BE2C (cell line): Measurements from ENCODE around the gene MMP25.

Experiments
- DNase-seq: peaks from one replicate; pipeline ENCODE4 v3.0.0-alpha.2; 2020
- H3K27me3 ChIP-seq: fragments of 250-450 bp; sonication (Bioruptor Pico); 2 replicates; pipeline ENCODE4 v1.5.1; 2020; ENCODE audit warnings: mild to moderate bottlenecking
- H3K36me3 ChIP-seq: fragments of 250-450 bp; sonication (Bioruptor Pico); 2 replicates; pipeline ENCODE4 v1.5.1; 2020; ENCODE audit warnings: mild to moderate bottlenecking
- H3K4me1 ChIP-seq: fragments of 250-450 bp; sonication (Bioruptor Pico); 2 replicates; pipeline ENCODE4 v1.5.1; 2020
- H3K4me3 ChIP-seq: 2 replicates; pipeline ENCODE4 v1.5.1; 2011; ENCODE audit warnings: low read depth, low read length
- H3K9me3 ChIP-seq: fragments of 250-450 bp; sonication (Bioruptor Pico); 2 replicates; pipeline ENCODE4 v1.5.1; 2020
- CTCF ChIP-seq: IDR thresholded peaks from 2 replicates; pipeline ENCODE4 v1.5.1; 2012; ENCODE audit warnings: mild to moderate bottlenecking, low read depth, low read length

The MMP25 gene

GRCh38 chr16:3088925-3089716 lies 42.8 kb downstream of the MMP25 start:
- no peaks in the 10 kb centered on the region for H3K36me3 ChIP-seq
- peaks cover 43% of the 10 kb centered on the region for H3K27me3 ChIP-seq
- TF ChIP-seq CTCF = no peak
- H3K4me3 ChIP-seq = no peak overlapping the region
- DNase-seq = no peak
- H3K4me1 ChIP-seq = no peaks in the 10 kb centered on the region
- H3K9me3 ChIP-seq = no peaks in the 10 kb centered on the region

DNA sequence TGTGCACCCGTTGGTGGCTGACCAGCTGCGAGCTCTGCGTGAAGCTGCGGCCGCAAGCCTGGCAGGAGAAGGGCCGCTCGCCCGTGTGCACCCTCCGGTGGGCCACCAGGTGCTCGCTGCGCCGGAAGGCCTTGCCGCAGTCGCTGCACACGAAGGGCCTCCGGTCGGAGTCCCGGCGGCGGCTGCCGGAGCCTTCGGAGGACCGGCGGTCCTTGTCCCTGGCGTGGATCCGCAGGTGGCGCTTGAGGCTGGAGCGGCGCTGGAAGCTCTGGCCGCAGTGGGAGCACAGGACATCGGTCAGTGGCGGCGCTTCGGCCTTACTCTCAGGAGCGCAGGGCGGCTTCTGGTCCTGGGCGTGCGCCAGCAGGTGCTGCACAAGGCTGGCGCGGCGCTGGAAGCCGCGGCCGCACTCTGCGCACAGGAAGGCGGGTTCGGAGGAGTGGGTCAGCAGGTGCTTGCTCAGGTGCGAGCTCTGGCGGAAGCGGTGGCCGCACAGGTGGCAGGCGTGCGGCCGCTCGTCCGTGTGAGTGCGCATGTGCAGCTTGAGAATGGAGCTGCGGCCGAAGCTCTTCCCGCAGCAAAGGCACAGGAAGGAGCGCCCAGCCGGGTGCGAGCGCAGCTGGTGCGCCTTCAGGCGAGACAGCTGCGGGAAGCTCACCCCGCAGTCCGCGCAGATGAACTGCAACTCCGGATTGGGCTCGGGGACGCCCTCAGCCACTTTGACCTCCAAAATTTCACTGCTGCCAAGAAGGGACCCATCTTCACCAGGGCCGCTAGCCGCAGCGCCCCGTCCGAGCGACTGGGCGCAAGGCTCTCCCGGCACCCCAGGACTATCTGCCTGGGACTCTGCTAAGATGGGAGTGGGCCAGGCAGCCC lies 43.6 kb downstream of the MMP25 start:
- Histone ChIP-seq H3K9me3 (no peaks in the 10 kb centered on the region; the same call in 1 of the 2 replicates), H3K36me3 (no peaks in the 10 kb centered on the region), H3K27me3 (peaks cover 47% of the 10 kb centered on the region), H3K4me3 (no peak overlapping the region), H3K4me1 (no peaks in the 10 kb centered on the region)
- DNase-seq = no peak
- TF ChIP-seq CTCF = no peak

DNA sequence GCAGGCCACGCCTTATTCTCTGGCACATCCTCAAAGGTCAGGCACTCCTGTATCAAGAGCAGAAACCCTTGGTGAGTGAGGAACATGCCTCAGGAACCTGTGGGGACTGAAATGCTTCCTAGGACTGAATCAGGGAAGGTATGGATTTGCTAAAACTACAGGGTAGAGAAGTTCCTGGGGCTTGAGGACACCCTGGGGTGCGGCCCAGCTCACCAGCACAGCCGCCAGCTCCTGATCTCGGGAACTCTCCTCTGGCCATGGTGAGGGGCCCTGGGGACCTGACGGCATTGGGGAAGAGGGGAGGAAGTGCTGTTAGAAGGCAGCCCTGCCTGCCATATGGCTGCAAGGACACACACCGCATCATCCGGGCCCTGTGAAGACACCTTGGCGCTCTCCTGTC lies 45.2 kb downstream of the MMP25 start:
- Histone ChIP-seq H3K36me3 (no peaks in the 10 kb centered on the region), H3K9me3 (no peaks in the 10 kb centered on the region; the same call in 1 of the 2 replicates), H3K4me3 (no peak overlapping the region), H3K4me1 (no peaks in the 10 kb centered on the region), H3K27me3 (peaks cover 47% of the 10 kb centered on the region)
- no peak for TF ChIP-seq CTCF
- DNase-seq = no peak

GRCh38 chr16:3092501-3092941 lies 46.2 kb downstream of the MMP25 start:
- Histone ChIP-seq H3K9me3 (no peaks in the 10 kb centered on the region; the same call in 1 of the 2 replicates), H3K27me3 (peaks cover 47% of the 10 kb centered on the region), H3K36me3 (no peaks in the 10 kb centered on the region), H3K4me1 (no peaks in the 10 kb centered on the region), H3K4me3 (no peak overlapping the region)
- TF ChIP-seq CTCF = no peak
- DNase-seq = peak; percentile 35

GRCh38 chr16:3094289-3095027 lies 48.1 kb downstream of the MMP25 start:
- no peaks in the 10 kb centered on the region for H3K4me1 ChIP-seq
- H3K27me3 ChIP-seq = peaks cover 41% of the 10 kb centered on the region
- no peak overlapping the region for H3K4me3 ChIP-seq
- peak; percentile 83 for TF ChIP-seq CTCF
- H3K9me3 ChIP-seq = no peaks in the 10 kb centered on the region; the same call in 1 of the 2 replicates
- no peaks in the 10 kb centered on the region for H3K36me3 ChIP-seq
- peak; percentile 48 for DNase-seq
